ENCODE data around the gene CECR2. TPM values are rescaled to one million over a fixed set of nuclear protein-coding genes. Genes with fewer than 3 reads are reported as not detected.

CECR2 gene
- total RNA-seq, 1 experiment from 2014 or later, result not detected

DNA sequence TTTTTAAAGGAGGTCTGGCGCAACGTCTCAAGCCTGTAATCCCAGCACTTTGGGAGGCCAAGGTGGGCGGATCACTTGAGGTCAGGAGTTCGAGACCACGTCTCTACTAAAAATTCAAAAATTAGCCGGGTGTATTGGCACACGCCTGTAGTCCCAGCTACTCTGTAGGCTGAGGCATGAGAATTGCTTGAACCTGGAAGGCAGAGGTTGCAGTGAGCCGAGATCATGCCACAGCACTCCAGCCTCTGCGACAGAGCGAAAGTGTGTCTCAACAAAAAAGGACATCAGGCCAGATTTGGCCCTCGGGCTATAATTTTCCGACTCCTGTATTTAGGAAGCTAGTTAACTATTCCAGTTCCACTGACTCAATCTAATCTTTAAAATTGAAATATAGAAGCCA, 115.3 kb downstream of the CECR2 start:
- Histone ChIP-seq H3K9me3 (ENCODE audit: low read length) (no peaks in the 10 kb centered on the region), H3K4me1 (ENCODE audit: insufficient read depth, low read length) (no peaks in the 10 kb centered on the region), H3K79me2 (ENCODE audit: low read length) (no peaks in the 10 kb centered on the region), H3K27ac (ENCODE audit: low read length) (no peak overlapping the region), H3K4me3 (ENCODE audit: low read length) (no peak overlapping the region), H2AFZ (ENCODE audit: low read length) (no peak overlapping the region), H3K36me3 (ENCODE audit: low read depth, low read length) (no peaks in the 10 kb centered on the region), H3K4me2 (ENCODE audit: low read length) (no peak overlapping the region), H3F3A (ENCODE audit: low read length, unreplicated experiment) (no peaks in the 10 kb centered on the region), H4K20me1 (ENCODE audit: low read length) (no peaks in the 10 kb centered on the region), H3K9me2 (replicated peaks; ENCODE audit: low read length) (no peaks in the 10 kb centered on the region), H3K27me3 (ENCODE audit: low read length) (peaks cover 43% of the 10 kb centered on the region), H3K9ac (ENCODE audit: low read length) (no peak overlapping the region)
- TF ChIP-seq, protein P1, sequence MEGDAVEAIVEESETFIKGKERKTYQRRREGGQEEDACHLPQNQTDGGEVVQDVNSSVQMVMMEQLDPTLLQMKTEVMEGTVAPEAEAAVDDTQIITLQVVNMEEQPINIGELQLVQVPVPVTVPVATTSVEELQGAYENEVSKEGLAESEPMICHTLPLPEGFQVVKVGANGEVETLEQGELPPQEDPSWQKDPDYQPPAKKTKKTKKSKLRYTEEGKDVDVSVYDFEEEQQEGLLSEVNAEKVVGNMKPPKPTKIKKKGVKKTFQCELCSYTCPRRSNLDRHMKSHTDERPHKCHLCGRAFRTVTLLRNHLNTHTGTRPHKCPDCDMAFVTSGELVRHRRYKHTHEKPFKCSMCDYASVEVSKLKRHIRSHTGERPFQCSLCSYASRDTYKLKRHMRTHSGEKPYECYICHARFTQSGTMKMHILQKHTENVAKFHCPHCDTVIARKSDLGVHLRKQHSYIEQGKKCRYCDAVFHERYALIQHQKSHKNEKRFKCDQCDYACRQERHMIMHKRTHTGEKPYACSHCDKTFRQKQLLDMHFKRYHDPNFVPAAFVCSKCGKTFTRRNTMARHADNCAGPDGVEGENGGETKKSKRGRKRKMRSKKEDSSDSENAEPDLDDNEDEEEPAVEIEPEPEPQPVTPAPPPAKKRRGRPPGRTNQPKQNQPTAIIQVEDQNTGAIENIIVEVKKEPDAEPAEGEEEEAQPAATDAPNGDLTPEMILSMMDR (conservative IDR thresholded peaks at IDR 0.05; ENCODE audit: low read depth, low read length), result no peak
- TF ChIP-seq EZH2 (IDR thresholded peaks at IDR 0.05; ENCODE audit: low read length, unreplicated experiment) (no peak), EZH2phosphoT487 (IDR thresholded peaks at IDR 0.05; ENCODE audit: borderline replicate concordance, low read length) (no peak)
- ChIA-PET CTCF (no interaction called here), POLR2A (ENCODE audit: unreplicated experiment) (no interaction called here)
- ATAC-seq (no peak), DNase-seq (no peak)
- intact Hi-C loops (cut with micrococcal nuclease), result no loop called here
- BruUV-seq (replicated peaks), result no TSS peak

DNA sequence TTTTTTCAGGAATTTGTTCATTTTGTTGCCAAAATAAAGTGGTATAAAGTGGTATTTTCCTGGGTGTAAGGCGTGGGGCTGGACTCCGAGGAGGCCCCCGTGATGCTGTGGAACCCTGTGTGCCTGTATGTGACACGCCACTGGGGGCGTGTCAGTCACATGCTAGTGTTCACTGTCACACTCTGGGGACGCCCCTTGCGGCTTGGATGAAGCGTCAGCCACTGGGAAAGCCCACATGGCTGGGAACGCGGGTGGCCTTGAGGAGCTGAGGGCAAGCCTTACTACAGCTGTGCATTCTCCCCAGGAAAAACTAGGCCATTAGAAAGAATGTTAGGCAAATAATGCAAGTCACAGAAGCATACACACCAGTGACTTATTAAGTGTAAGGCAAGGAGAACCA, 117.1 kb downstream of the CECR2 start:
- TF ChIP-seq, protein P1 (conservative IDR thresholded peaks at IDR 0.05; ENCODE audit: low read depth, low read length), result no peak
- TF ChIP-seq EZH2 (IDR thresholded peaks at IDR 0.05; ENCODE audit: low read length, unreplicated experiment) (no peak), EZH2phosphoT487 (IDR thresholded peaks at IDR 0.05; ENCODE audit: borderline replicate concordance, low read length) (no peak)
- no peak overlapping the region for H3K4me3 ChIP-seq (ENCODE audit: low read length)
- BruUV-seq (replicated peaks), result no TSS peak
- ChIA-PET POLR2A (ENCODE audit: unreplicated experiment) (no interaction called here), CTCF (no interaction called here)
- no peaks in the 10 kb centered on the region for H3K4me1 ChIP-seq (ENCODE audit: insufficient read depth, low read length)
- H3K4me2 ChIP-seq (ENCODE audit: low read length), result no peak overlapping the region
- no peaks in the 10 kb centered on the region for H4K20me1 ChIP-seq (ENCODE audit: low read length)
- H3K79me2 ChIP-seq (ENCODE audit: low read length), result no peaks in the 10 kb centered on the region
- H3K9ac ChIP-seq (ENCODE audit: low read length), result no peak overlapping the region
- intact Hi-C loops (cut with micrococcal nuclease), result no loop called here
- no peaks in the 10 kb centered on the region for H3K9me2 ChIP-seq (replicated peaks; ENCODE audit: low read length)
- no peaks in the 10 kb centered on the region for H3F3A ChIP-seq (ENCODE audit: low read length, unreplicated experiment)
- H3K9me3 ChIP-seq (ENCODE audit: low read length), result no peaks in the 10 kb centered on the region
- no peak overlapping the region for H3K27ac ChIP-seq (ENCODE audit: low read length)
- ATAC-seq (no peak), DNase-seq (no peak)
- no peaks in the 10 kb centered on the region for H3K36me3 ChIP-seq (ENCODE audit: low read depth, low read length)
- H3K27me3 ChIP-seq (ENCODE audit: low read length), result peaks cover 33% of the 10 kb centered on the region
- no peak overlapping the region for H2AFZ ChIP-seq (ENCODE audit: low read length)

DNA sequence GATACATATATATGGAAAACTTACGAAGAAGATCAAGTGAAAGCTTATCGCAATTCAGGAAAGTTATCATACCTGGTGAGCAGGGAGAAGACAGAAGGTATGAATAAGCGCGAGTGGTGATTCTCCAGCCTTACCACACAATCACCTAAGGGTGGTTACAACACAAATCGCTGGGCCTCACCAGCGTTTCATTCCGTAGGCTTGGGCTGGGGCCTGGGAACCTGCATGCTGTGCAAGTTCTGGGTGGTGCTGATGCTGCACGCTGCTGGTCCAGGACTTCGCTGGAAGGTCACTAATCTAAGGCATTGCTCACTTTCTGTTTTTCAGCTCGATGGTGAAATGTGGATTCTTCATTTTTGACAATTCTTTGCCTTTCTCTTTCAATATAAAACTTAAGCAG, 117.5 kb downstream of the CECR2 start:
- no TSS peak for BruUV-seq (replicated peaks)

More for the DNA sequence above, 117.5 kb downstream of the CECR2 start:
- intact Hi-C loops (cut with micrococcal nuclease), result no loop called here
- Histone ChIP-seq H3K36me3 (ENCODE audit: low read depth, low read length) (no peaks in the 10 kb centered on the region), H3K4me2 (ENCODE audit: low read length) (no peak overlapping the region), H3K9me2 (replicated peaks; ENCODE audit: low read length) (no peaks in the 10 kb centered on the region), H2AFZ (ENCODE audit: low read length) (no peak overlapping the region), H3K27ac (ENCODE audit: low read length) (no peak overlapping the region), H3K4me1 (ENCODE audit: insufficient read depth, low read length) (no peaks in the 10 kb centered on the region), H3K4me3 (ENCODE audit: low read length) (no peak overlapping the region), H3F3A (ENCODE audit: low read length, unreplicated experiment) (no peaks in the 10 kb centered on the region), H3K27me3 (ENCODE audit: low read length) (peaks cover 33% of the 10 kb centered on the region), H3K79me2 (ENCODE audit: low read length) (no peaks in the 10 kb centered on the region), H3K9ac (ENCODE audit: low read length) (no peak overlapping the region), H3K9me3 (ENCODE audit: low read length) (no peaks in the 10 kb centered on the region), H4K20me1 (ENCODE audit: low read length) (no peaks in the 10 kb centered on the region)
- DNase-seq (no peak), ATAC-seq (no peak)
- ChIA-PET POLR2A (ENCODE audit: unreplicated experiment) (no interaction called here), CTCF (no interaction called here)
- TF ChIP-seq EZH2 (IDR thresholded peaks at IDR 0.05; ENCODE audit: low read length, unreplicated experiment) (no peak), EZH2phosphoT487 (IDR thresholded peaks at IDR 0.05; ENCODE audit: borderline replicate concordance, low read length) (no peak)
- TF ChIP-seq, protein P1 (conservative IDR thresholded peaks at IDR 0.05; ENCODE audit: low read depth, low read length), result no peak
